Sigmoid colon (tissue), 3 donors: ENCODE data around the gene HEPACAM2.

Experiments used
- POLR2A ChIP-seq, 2 donors: fragments of 450-650 bp; IDR thresholded peaks; one replicate each; pipeline ENCODE4 v1.6.1; 2016; ENCODE audit warnings: antibody characterized with exemption in 2 of 2, mild to moderate bottlenecking in 2 of 2, moderate library complexity in 2 of 2
- TF ChIP-seq, protein P1 (sequence below), 4 experiments: fragments of 450-650 bp in 3 of 4; fragments of 200-600 bp in 1 of 4; IDR thresholded peaks; one replicate each; pipeline ENCODE4 v1.5.1; 2016 to 2019; ENCODE audit warnings: antibody characterized with exemption in 4 of 4, mild to moderate bottlenecking in 3 of 4, moderate library complexity in 2 of 4

DNA sequence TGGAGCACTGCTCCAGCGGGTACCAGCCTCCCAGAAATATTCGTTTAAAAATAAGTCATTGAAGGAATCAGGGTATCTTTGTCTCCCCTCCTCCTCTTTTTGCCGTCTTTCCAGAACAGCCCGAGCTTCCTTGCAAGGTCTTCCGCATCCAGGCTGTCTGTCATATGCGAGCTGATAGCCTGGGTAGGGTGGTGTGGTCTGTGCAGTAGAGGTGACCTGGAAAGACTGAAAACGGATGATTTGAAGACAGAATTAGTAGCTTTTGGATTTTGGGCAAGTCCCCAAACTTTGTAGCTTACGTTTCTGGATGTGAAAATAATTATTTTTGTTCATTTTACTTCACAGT lies 6.4 kb upstream of the HEPACAM2 start:
- no peak for TF ChIP-seq POLR2A (IDR thresholded peaks at IDR 0.05)
- TF ChIP-seq, protein P1, sequence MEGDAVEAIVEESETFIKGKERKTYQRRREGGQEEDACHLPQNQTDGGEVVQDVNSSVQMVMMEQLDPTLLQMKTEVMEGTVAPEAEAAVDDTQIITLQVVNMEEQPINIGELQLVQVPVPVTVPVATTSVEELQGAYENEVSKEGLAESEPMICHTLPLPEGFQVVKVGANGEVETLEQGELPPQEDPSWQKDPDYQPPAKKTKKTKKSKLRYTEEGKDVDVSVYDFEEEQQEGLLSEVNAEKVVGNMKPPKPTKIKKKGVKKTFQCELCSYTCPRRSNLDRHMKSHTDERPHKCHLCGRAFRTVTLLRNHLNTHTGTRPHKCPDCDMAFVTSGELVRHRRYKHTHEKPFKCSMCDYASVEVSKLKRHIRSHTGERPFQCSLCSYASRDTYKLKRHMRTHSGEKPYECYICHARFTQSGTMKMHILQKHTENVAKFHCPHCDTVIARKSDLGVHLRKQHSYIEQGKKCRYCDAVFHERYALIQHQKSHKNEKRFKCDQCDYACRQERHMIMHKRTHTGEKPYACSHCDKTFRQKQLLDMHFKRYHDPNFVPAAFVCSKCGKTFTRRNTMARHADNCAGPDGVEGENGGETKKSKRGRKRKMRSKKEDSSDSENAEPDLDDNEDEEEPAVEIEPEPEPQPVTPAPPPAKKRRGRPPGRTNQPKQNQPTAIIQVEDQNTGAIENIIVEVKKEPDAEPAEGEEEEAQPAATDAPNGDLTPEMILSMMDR (IDR thresholded peaks at IDR 0.05): no peak
